ENCODE data around the gene CDHR4.

DNA sequence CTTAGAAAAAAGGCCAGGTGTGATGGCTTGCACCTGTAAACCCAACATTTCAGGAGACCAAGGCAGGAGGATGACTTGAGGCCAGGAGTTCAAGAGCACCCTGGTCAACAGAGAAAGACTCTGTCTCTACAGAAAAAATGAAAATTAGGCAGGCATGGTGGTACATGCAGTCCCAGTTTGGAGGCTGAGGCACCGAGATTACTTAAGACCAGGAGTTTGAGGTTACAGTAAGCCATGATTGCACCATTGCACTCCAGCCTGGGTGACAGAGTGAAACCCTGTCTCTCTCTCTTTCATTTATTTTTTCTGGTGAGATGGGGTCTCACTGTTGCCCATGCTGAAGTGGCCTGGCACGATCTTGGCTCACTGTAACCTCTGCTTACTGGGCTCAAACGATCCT lies 38.0 kb downstream of the CDHR4 start:
- TF ChIP-seq, protein P1, sequence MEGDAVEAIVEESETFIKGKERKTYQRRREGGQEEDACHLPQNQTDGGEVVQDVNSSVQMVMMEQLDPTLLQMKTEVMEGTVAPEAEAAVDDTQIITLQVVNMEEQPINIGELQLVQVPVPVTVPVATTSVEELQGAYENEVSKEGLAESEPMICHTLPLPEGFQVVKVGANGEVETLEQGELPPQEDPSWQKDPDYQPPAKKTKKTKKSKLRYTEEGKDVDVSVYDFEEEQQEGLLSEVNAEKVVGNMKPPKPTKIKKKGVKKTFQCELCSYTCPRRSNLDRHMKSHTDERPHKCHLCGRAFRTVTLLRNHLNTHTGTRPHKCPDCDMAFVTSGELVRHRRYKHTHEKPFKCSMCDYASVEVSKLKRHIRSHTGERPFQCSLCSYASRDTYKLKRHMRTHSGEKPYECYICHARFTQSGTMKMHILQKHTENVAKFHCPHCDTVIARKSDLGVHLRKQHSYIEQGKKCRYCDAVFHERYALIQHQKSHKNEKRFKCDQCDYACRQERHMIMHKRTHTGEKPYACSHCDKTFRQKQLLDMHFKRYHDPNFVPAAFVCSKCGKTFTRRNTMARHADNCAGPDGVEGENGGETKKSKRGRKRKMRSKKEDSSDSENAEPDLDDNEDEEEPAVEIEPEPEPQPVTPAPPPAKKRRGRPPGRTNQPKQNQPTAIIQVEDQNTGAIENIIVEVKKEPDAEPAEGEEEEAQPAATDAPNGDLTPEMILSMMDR (IDR thresholded peaks at IDR 0.05): no peak
- TF ChIP-seq POLR2A (IDR thresholded peaks at IDR 0.05): no peak
